Dermis blood vessel endothelial cell (primary cell): ENCODE results near the gene RNF157. TPM values are rescaled to one million over a fixed set of nuclear protein-coding genes. Genes with fewer than 3 reads are reported as not detected.

Experiments used
- DNase-seq: peaks from one replicate; pipeline ENCODE4 v3.0.0; 2010
- total RNA-seq: library from RNA; depleted of rRNA; stranded (reverse); fragments of >200 nt; gene quantifications from 2 replicates; pipeline ENCODE4 v1.2.3, GENCODE V29; 2014

Gene RNF157
- total RNA-seq, 1 donor from 2014 or later, result 0.34 TPM

DNA sequence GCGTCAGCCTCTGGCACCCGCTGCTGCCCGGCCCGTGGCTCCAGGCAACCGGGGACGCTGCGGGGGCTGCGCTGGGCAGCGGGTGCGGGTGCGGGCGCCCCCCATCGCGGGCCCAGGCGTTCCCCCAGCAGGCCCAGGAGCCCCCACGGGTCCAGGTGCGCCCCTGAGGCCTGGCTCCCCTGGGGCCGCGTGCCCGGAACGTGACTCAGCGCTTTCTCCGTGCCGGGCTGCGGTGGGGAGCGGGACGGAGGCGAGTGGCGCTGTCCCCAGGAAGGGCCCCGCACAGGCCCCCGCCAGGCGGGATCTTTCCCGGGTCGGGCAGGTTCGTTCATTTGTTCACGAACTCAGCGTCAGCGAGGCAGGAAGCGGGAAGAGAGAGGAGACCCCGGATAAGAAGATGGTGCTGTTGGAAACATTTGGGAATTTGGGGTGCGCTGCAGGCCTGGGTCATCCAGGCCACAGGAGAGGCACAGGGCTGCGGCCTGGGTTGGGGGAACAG is 118.3 kb downstream of the RNF157 start:
- DNase-seq, result peak; percentile 28

DNA sequence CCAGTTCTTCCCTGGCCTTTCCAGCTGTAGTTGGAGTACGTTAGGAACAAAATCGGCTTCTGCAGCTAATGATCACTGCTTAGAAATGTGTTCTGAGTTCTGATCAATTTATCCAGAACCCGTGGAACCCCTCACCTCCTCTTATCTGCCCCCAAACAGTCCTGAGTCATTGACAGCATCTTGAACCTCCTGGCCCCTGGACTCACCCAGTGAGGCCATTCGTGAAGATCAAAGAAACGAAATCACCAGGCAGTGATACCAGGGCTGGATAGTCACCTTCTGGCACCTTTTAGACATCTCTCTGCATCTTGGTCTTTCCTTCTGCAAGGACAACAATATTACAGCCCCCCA is 119.7 kb downstream of the RNF157 start:
- no peak for DNase-seq

DNA sequence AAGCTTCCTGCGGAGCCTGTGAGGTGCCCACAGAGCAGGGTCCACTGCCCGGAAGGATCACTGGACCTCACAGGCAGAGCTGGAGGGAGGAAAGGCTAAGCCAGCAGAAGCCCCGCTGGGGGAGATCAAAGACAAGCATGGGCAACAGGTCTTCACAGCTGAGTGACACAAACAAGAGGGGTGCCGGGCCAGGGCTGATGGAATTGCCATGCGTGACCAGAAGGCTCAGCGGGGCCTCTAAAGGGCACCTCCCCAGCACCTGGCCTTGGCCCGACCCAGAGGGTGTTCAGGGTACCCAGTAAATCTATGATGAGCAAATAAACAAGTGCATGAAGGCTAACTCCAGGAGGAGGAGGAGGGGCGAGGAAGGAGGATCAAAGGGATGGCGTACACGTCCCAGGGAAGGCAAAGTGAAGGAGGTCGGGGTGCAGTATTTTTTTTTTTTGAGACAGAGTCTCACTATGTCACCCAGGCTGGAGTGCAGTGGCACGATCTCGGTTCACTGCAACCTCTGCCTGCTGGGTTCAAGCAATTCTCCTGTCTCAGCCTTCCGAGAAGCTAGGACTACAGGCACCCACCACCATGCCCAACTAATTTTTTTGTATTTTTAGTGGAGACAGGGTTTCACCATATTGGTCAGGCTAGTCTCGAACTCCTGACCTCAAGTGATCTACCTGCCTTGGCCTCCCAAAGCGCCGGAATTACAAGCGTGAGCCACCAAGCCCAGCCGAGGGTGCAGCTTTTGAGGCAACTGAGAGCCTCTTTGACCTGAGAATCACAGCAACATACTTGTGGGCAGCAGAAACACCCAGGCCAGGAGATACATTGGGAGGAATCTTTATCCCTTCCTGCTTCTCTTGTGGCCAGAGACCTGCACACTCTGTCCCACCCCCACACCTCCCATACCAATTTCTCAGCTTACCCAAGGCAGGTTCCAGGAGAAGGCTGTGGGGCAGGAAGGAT is 120.6 kb downstream of the RNF157 start:
- no peak for DNase-seq

DNA sequence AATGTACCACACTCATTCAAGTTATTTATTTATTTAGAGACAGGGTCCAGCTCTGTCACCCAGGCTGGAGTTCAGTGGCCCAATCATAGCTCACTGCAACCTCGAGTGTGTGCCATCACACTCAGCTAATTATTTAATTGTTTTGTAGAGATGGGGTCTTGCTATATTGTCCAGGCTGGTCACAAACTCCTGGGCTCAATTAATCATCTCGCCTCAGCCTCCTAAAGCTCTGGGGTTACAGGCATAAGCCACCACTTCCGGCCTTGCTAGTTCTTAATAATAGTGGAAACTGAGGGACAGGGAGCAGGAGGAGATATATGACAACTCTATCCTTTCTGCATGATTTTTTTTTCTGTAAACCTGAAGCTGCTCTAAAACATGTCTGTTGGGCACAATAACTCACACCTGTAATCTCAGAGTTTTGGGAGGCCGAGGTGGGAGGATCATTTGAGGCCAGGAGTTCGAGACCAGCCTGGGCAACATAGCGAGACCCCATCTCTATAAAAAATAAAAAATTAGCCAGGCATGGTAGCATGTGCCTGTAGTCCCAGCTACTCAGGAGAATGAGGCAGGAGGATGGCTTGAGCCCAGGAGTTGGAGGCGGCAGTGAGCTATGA is 125.0 kb downstream of the RNF157 start:
- no peak for DNase-seq

DNA sequence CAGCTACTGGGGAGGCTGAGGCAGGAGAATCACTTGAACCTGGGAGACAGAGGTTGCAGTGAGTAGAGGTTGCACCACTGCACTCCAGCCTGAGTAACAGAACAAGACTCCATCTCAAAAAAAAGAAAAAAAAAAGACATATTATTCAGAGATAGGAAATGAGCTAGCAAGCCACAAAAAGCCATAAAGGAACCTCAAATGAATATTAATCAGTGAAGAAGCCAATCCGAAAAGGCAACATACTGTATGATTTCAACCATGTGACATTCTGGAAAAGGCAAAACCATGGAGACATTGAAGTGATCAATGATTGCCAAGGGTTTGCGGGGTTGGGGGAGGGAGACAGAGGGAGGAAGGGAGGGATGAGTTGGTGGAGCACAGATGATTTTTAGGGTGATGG is 128.3 kb downstream of the RNF157 start:
- no peak for DNase-seq

DNA sequence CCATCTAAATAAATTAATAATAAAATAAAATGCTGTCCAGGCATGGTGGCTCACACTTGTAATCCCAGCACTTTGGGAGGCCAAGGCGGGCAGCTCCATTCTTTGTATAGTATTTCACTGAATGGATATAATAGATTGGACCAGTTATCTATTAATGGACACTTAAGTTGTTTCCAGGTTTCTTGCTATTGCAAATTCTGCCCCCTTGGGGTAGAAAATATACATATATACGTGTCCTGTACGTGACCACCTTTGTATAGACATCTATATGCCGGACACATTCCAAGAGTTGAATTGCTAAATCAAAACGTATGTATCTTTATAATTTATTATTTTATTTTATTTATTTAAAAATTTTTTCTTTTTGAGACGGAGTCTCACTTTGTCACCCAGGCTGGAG is 132.8 kb downstream of the RNF157 start:
- peak; percentile 48 for DNase-seq

DNA sequence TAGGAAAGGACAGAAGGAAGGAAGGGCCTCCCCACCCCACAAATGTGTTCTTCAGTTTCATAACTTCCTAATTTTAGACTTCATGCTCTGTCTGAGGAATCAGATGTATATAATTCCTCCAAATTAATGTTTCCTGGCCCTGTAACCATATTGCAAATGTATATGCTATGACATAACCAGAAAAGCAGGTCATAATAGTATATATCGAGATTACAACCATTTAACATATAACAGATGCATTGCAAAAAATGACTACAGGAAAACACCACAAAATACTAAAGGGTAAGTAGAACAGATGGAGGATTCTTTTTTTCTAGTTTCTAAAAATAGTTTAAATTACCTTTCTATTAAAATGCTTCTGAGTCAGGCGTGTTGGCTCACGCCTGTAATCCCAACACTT is 133.6 kb downstream of the RNF157 start:
- DNase-seq, result no peak

DNA sequence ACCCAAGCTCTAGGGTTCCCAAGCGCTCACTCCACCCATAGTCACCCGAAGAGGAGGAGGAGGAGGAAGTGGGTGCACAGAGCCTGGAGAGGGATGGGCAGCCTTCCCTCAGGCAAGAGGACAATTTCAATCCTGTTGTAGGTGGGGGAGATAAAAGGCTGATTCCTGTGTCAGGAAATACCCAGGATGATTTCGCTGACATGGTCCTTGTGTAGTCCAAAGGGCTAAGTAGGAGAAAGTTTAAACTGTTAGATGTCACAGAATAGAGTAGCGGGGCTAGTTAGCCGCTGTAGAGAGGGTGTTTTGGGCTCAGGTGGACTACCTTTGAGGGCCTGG is 135.4 kb downstream of the RNF157 start:
- no peak for DNase-seq

DNA sequence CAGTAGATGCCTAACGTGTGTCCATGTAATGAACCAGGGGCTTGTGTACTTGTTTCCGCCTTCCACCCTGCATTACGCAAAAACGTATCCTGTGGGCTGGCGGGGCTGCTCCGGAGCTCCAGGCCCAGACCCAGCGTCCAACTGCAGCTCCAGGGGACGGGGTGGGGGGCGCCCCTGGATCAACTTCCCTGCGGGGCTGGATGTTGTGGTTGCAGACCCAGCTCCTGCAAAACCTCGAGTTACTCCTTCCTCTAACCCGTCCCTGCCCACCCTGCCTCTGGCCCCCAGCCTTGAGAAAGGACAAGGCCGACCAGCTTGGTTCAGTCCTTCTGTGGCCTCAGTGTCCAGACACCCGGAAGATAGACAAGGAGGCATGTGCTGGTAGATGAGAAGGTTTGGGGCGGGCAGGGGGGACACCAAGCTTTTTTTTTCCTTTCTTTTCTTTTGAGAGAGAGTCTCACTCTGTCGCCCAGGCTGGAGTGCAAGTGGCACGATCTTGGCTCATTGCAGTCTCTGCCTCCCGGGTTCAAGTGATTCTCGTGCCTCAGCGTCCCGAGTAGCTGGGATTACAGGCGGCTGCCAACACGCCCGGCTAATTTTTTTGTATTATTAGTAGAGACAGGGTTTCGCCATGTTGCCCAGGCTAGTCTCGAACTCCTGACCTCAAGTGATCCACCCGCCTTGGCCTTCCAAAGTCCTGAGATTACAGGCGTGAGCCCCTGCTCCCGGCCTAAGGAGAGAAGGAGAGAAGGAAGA is 136.0 kb downstream of the RNF157 start:
- DNase-seq, result no peak

DNA sequence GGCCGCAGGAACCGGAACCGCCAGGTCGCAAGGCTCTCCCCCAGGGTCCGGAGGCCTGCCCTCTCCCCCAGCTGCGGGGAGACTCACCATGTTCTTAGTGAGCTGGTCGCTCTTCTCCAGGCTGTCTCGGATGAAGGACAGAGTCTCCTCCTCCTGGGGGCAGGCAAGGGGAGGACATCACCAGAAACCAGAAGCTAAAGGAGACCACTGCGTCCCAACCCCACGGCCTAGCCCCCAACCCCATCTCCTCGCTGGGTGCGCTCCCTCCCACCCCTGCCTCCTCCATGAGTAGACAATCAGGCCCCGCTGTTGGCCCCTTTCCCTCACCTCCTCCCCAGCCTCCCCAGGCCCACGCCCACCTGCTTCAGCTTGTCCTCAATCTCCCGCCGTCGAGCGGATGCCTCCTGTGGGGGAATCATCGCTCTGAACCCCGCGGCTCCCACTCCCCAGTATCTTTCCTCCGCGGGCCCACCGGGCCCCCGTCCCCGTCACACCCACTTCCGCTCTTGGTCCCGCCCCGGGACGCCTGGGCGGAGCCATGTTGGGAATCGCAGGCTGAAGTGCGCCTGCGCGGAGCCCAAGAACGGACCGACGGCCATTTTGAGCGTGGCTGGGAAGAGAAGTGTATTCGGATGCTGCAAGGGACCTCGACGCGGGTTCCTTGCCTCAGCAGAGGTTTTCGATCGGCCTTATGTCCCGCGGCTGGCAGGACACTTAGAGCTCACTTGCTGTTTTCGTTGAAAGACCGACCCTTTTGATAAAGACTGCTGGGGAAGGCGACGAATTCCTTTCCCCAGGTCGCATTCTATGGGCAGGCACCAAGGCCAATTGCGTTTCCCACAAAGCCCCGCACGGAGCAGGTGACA is 136.8 kb downstream of the RNF157 start, which contains the start of gene EXOC7:
TSS of gene EXOC7 (minus strand) at position 514 of the 866 bp plus-strand sequence. CDS start at position 419, 95 bp downstream.
- DNase-seq, result peak; percentile 95

DNA sequence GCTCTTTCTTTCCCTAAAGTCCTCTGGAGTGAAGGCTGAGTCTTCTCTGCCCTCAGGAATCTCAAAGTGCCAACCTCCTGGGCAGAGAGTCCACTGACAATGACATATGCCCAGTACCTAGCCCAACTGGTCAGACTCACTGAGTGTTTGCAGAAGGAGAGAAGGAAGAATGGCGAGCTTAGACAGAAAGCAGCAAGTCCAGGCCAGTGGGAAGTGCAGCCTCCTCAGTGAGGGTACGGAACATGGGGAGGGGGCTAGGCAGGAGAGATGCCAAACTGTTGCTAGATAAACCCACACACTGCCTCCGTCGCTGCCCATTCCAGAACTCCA is 137.4 kb downstream of the RNF157 start:
- no peak for DNase-seq

DNA sequence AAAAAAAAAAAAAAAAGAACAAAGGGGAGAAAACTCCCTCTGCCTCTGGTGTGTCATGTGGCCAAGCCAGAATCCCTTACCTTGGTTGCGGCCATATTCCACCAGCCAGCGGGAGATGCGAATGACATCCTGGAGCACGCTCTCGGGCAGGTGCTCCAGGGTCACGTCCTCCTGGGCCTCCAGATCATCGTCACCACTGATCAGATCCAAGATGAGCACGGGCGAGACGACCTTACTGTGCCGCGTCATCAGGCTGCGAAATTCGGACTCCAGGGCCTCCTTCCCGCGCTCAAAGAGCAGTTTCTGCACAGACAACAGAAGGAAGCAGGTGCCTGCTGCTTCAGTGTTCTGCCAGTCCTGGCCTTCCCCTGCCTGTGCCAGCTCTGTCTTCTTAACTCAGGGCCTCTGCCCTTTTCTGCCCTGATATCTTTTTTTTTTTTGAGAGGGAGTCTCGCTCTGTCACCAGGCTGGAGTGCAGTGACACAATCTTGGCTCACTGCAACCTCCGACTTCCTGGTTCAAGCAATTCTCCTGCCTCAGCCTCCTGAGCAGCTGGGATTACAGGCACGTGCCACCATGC is 142.5 kb downstream of the RNF157 start:
- no peak for DNase-seq

DNA sequence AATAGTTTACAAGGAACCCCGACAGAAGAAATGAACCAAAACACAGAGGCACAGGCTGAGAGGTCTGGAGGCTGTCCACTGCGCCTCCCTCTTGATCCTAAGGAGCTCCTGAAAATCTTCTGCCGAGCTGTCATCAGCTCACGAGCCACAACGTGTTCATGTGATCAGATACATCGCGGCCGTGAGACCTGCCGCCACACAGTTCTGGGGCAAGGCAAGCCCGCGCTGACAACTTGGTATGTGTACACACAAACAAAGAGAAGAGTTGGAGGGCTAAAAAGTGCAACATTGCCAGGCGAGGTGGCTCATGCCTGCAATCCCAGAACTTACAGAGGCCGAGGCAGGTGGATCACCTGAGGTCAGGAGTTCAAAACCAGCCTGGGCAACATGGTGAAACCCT is 144.3 kb downstream of the RNF157 start:
- no peak for DNase-seq

DNA sequence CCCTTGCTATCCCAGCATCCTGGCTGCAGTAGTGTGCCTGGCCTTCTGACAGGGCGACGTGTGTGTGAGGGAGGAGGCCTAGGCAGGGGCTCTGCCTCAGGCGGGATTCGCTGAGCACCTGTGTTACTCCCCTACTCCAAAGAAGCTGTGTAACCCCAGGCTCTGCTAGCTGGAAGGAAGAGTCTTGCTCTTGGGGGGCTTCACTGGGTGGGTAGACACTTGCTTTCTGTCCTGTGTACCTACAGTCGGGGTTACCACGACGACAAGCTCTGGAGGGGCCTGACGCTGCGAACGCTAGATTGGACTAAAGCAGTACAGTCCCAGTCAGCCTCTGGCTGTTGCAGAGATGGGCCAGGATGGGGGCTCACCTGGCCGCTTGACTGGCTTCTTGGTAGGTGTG is 146.2 kb downstream of the RNF157 start:
- no peak for DNase-seq

DNA sequence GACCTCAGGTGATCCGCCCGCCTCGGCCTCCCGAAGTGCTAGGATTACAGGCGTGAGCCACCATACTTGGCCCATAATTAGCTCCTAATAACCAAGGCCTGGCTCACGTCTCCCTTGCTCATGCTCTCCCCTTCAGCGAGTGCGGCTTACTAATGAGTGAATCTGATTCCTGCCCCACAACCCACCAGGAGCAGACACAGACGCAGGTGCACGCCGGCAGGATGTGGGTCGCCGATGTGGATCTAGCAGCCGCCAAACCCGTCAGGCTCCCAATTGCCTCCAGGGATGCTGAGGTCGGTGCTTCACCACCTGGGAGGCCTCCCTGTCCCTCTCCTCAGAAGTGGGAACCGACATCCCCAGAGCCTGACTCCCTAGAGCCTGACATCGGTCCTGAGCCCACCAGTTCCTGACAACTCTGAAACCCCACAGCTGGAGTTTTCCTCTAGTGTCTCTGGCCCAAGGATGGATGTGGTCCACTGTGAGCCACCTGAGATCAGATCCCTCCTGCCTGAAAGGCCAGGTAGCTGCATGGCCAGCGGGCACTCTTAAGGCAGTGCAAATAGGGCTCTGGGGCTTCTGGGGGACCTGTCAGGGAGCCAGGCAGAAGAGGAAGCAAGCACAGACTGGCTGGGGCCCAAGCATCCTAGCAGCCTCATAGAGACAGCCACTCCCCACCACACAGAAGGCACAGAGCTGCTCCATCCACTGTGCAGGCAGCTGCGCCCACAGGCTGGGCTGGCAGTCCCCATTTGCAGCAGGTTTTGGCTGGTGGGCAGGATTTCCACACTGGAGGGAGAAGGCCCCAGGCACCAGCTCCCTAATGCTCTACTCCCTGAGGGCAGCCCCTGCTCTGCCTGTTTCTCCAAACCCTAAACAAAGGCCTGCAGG is 147.5 kb downstream of the RNF157 start:
- no peak for DNase-seq

Other genes with a start within 250 kb of the RNF157 start
- gene CDK3, start 239.6 kb downstream of the RNF157 start, total RNA-seq, result 0.51 and 2.1 TPM in 2 replicates
- gene EVPL, start 213.2 kb downstream of the RNF157 start, total RNA-seq, result under 0.01 and 0.05 TPM in 2 replicates
- gene SRP68, start 168.0 kb downstream of the RNF157 start, total RNA-seq, result 28.2 and 60.7 TPM in 2 replicates
- 0.19 TPM in 1 of 2 replicates, not detected in the other for gene GALR2, start 165.7 kb downstream of the RNF157 start, total RNA-seq
- not detected in 2 replicates for gene ZACN, start 161.3 kb downstream of the RNF157 start, total RNA-seq
- 102 and 114 TPM in 2 replicates for gene EXOC7, start 136.7 kb downstream of the RNF157 start, total RNA-seq
- 0.05 TPM in 1 of 2 replicates, not detected in the other for gene FOXJ1, start 99.2 kb downstream of the RNF157 start, total RNA-seq
- 3.2 and 10.4 TPM in 2 replicates for gene UBALD2, start 24.9 kb upstream of the RNF157 start, total RNA-seq
- 8.5 and 13.8 TPM in 2 replicates for gene QRICH2, start 67.8 kb upstream of the RNF157 start, total RNA-seq
- 128 and 131 TPM in 2 replicates for gene PRPSAP1, start 113.4 kb upstream of the RNF157 start, total RNA-seq
- 259 and 272 TPM in 2 replicates for gene SPHK1, start 144.1 kb upstream of the RNF157 start, total RNA-seq
- 20.9 and 27.8 TPM in 2 replicates for gene UBE2O, start 212.7 kb upstream of the RNF157 start, total RNA-seq
- not detected in 2 replicates for gene AANAT, start 227.1 kb upstream of the RNF157 start, total RNA-seq